Dedifferentiated amniotic fluid mesenchymal stem cell (primary cell): ENCODE data around the gene FXYD3.
"Not testable (repeated sequence)": the region's sequence is repeated elsewhere in the genome, so short reads cannot be mapped to it uniquely, and the experiment has no call there.

ENCODE experiments used
- DNase-seq: peaks from one replicate; pipeline ENCODE4 v3.0.0-alpha.2; 2016; ENCODE audit errors: extremely low spot score

The FXYD3 gene

GRCh38 chr19:35125270-35125717 lies 9.7 kb downstream of the FXYD3 start:
- DNase-seq = no peak

GRCh38 chr19:35125749-35126623 lies 10.4 kb downstream of the FXYD3 start:
- no peak for DNase-seq

- no peak for DNase-seq
These were observed 11.0 kb downstream of the FXYD3 start for GRCh38 chr19:35126624-35126959.

- no peak for DNase-seq
These were observed 12.2 kb downstream of the FXYD3 start for GRCh38 chr19:35127871-35128270.

GRCh38 chr19:35128398-35129057 lies 12.9 kb downstream of the FXYD3 start:
- DNase-seq = no peak

- DNase-seq = not testable (repeated sequence)
These were observed 14.2 kb downstream of the FXYD3 start for GRCh38 chr19:35129724-35130274.

GRCh38 chr19:35130761-35131720 lies 15.4 kb downstream of the FXYD3 start:
- DNase-seq = no peak

- no peak for DNase-seq
These were observed 16.6 kb downstream of the FXYD3 start for GRCh38 chr19:35132254-35132653.

- no peak for DNase-seq
These were observed 18.2 kb downstream of the FXYD3 start for GRCh38 chr19:35133826-35134225.

GRCh38 chr19:35134601-35135242 lies 19.1 kb downstream of the FXYD3 start, which contains the start of gene LGI4:
Gene LGI4, minus strand, starts transcription at chr19:35135059. Its CDS starts 379 bp downstream, at chr19:35134680.
- no peak for DNase-seq

- peak; percentile 54 for DNase-seq
These were observed 19.8 kb downstream of the FXYD3 start for GRCh38 chr19:35135389-35135909.

GRCh38 chr19:35136231-35136630 lies 20.6 kb downstream of the FXYD3 start:
- no peak for DNase-seq

- no peak for DNase-seq
These were observed 21.5 kb downstream of the FXYD3 start for GRCh38 chr19:35136977-35137702.

GRCh38 chr19:35138305-35138892 lies 22.8 kb downstream of the FXYD3 start, which contains the start of gene FXYD1:
Gene FXYD1, plus strand, starts transcription at chr19:35138824. Its CDS starts 1,256 bp downstream, at chr19:35140080.
- DNase-seq = no peak

GRCh38 chr19:35140207-35140961 lies 24.8 kb downstream of the FXYD3 start:
- no peak for DNase-seq

- peak; percentile 55 for DNase-seq
These were observed 25.6 kb downstream of the FXYD3 start for GRCh38 chr19:35140962-35141836.

GRCh38 chr19:35141837-35142605 lies 26.4 kb downstream of the FXYD3 start:
- DNase-seq = no peak
